IMR-90 (cell line): Measurements from ENCODE around the gene ZBTB1. TPM values are rescaled to one million over a fixed set of nuclear protein-coding genes. Genes with fewer than 3 reads are reported as not detected.

ENCODE experiments used
- ATAC-seq: fragments of 200-7000 bp; cut with Tn5 transposase; 2 replicates; pipeline ENCODE4 v1.9.1; 2020; ENCODE audit warnings: low read depth, mild to moderate bottlenecking, moderate library complexity
- BruUV-seq: library from RNA; stranded (reverse); fragments of 400-500 nt; replicated peaks from 2 replicates; lab custom pipeline; 2021; lab: Mats Ljungman, UMichigan
- CTCF ChIA-PET: fragments of 300-600 bp; formaldehyde crosslinking; extraction: SDS; loops from one replicate; lab custom pipeline; 2021; ENCODE audit warnings: antibody characterized with exemption; lab: Yijun Ruan, JAX
- POLR2A ChIA-PET: fragments of 300-600 bp; sonication (Branson Sonifier 250); formaldehyde crosslinking; loops from one replicate; lab custom pipeline; 2022; ENCODE audit warnings: antibody characterized with exemption; ENCODE audit not compliant: unreplicated experiment; lab: Charles Lee
- DNase-seq: peaks from one replicate; pipeline ENCODE4 v3.0.0; 2013
- H2AFZ ChIP-seq: replicated peaks from 2 replicates; pipeline ENCODE3; 2013; ENCODE audit warnings: low read length, mild to moderate bottlenecking; ENCODE audit not compliant: poor library complexity
- H2AK5ac ChIP-seq: 2 replicates; pipeline ENCODE4 v1.6.1; 2013; ENCODE audit warnings: low read depth, low read length, inconsistent platforms
- H2AK9ac ChIP-seq: replicated peaks from 2 replicates; pipeline ENCODE3; 2013; ENCODE audit warnings: mild to moderate bottlenecking, low read depth, low read length, moderate library complexity; ENCODE audit not compliant: poor library complexity
- H2BK120ac ChIP-seq: 2 replicates; pipeline ENCODE4 v1.6.1; 2013; ENCODE audit warnings: low read depth, low read length, inconsistent platforms
- H2BK15ac ChIP-seq: 3 replicates; pipeline ENCODE4 v1.6.1; 2013; ENCODE audit warnings: low read depth, low read length, inconsistent platforms
- H2BK20ac ChIP-seq: 2 replicates; pipeline ENCODE4 v1.6.1; 2013; ENCODE audit warnings: low read depth, mild to moderate bottlenecking, inconsistent platforms, low read length, moderate library complexity
- H2BK5ac ChIP-seq: 2 replicates; pipeline ENCODE4 v1.6.1; 2013; ENCODE audit warnings: mild to moderate bottlenecking, low read depth, low read length, inconsistent platforms; ENCODE audit not compliant: poor library complexity, severe bottlenecking
- H3K14ac ChIP-seq: replicated peaks from 2 replicates; pipeline ENCODE4 v1.6.1; 2013; ENCODE audit warnings: low read depth, low read length, inconsistent platforms
- H3K18ac ChIP-seq: 2 replicates; pipeline ENCODE4 v1.6.1; 2013; ENCODE audit warnings: low read depth, low read length, control low read depth
- H3K23ac ChIP-seq: 2 replicates; pipeline ENCODE4 v1.6.1; 2013; ENCODE audit warnings: low read depth, low read length, inconsistent platforms
- H3K27ac ChIP-seq: 2 replicates; pipeline ENCODE4 v1.5.1; 2013; ENCODE audit warnings: mild to moderate bottlenecking, control low read depth, low read length; ENCODE audit not compliant: insufficient read depth
- H3K27me3 ChIP-seq: 2 replicates; pipeline ENCODE4 v1.6.1; 2013; ENCODE audit warnings: low read length; ENCODE audit not compliant: control insufficient read depth, insufficient read depth
- H3K36me3 ChIP-seq: 2 replicates; pipeline ENCODE4 v1.6.1; 2013; ENCODE audit warnings: low read length, mixed read lengths; ENCODE audit not compliant: control insufficient read depth, insufficient read depth
- H3K4ac ChIP-seq: 2 replicates; pipeline ENCODE4 v1.6.1; 2013; ENCODE audit warnings: low read depth, low read length, inconsistent platforms
- H3K4me1 ChIP-seq: 2 replicates; pipeline ENCODE4 v1.6.1; 2013; ENCODE audit warnings: low read length, mixed read lengths; ENCODE audit not compliant: control insufficient read depth, insufficient read depth
- H3K4me2 ChIP-seq: 2 replicates; pipeline ENCODE4 v1.6.1; 2013; ENCODE audit warnings: low read depth, mild to moderate bottlenecking, control low read depth, low read length, moderate library complexity
- H3K4me3 ChIP-seq: 2 replicates; pipeline ENCODE4 v1.5.1; 2013; ENCODE audit warnings: low read depth, mild to moderate bottlenecking, control low read depth, low read length, moderate library complexity; ENCODE audit not compliant: insufficient read depth
- H3K56ac ChIP-seq: 2 replicates; pipeline ENCODE4 v1.6.1; 2013; ENCODE audit warnings: low read length, inconsistent platforms; ENCODE audit not compliant: insufficient read depth; ENCODE audit errors: extremely low read depth
- H3K79me1 ChIP-seq, 2 experiments: 2 replicates each; pipeline ENCODE4 v1.6.1; 2013; ENCODE audit warnings: low read length in 2 of 2, inconsistent platforms in 1 of 2, low read depth in 1 of 2
- H3K9ac ChIP-seq: 2 replicates; pipeline ENCODE4 v1.6.1; 2013; ENCODE audit warnings: low read depth, low read length, control low read depth
- H3K9me1 ChIP-seq: 2 replicates; pipeline ENCODE4 v1.6.1; 2013; ENCODE audit warnings: low read length, inconsistent platforms; ENCODE audit not compliant: insufficient read depth
- H3K9me3 ChIP-seq: 2 replicates; pipeline ENCODE4 v1.6.1; 2013; ENCODE audit warnings: low read length; ENCODE audit not compliant: control insufficient read depth, insufficient read depth
- H4K20me1 ChIP-seq: 2 replicates; pipeline ENCODE4 v1.6.1; 2013; ENCODE audit warnings: low read length, inconsistent platforms; ENCODE audit not compliant: insufficient read depth
- H4K5ac ChIP-seq: 2 replicates; pipeline ENCODE4 v1.6.1; 2013; ENCODE audit warnings: mild to moderate bottlenecking, low read depth, low read length, control low read depth
- H4K8ac ChIP-seq, 2 experiments: 2 replicates each; pipeline ENCODE4 v1.6.1; 2013; ENCODE audit warnings: low read depth in 2 of 2, low read length in 2 of 2, control low read depth in 1 of 2, inconsistent platforms in 1 of 2
- H4K91ac ChIP-seq: 2 replicates; pipeline ENCODE4 v1.6.1; 2013; ENCODE audit warnings: low read depth, low read length, inconsistent platforms; ENCODE audit not compliant: insufficient read depth
- BHLHE40 ChIP-seq: fragments of 150-350 bp; IDR thresholded peaks from 2 replicates; pipeline ENCODE4 v1.6.1; 2016; ENCODE audit warnings: mild to moderate bottlenecking, low read depth, low read length
- CEBPB ChIP-seq: IDR thresholded peaks from 2 replicates; pipeline ENCODE4 v1.6.1; 2012; ENCODE audit warnings: low read depth, low read length, improper control_type of control experiment
- CHD1 ChIP-seq: IDR thresholded peaks from 2 replicates; pipeline ENCODE4 v1.6.1; 2012; ENCODE audit warnings: low read depth, low read length, improper control_type of control experiment
- CTCF ChIP-seq: conservative IDR thresholded peaks from 2 replicates; pipeline ENCODE4 v1.5.1; 2012; ENCODE audit warnings: mild to moderate bottlenecking, low read depth, low read length, improper control_type of control experiment
- ELK1 ChIP-seq: fragments of 150-350 bp; IDR thresholded peaks from 2 replicates; pipeline ENCODE4 v1.6.1; 2016; ENCODE audit warnings: low read depth, mild to moderate bottlenecking, low read length, moderate library complexity, borderline replicate concordance
- FOS ChIP-seq: fragments of 150-350 bp; IDR thresholded peaks from 2 replicates; pipeline ENCODE4 v1.6.1; 2016; ENCODE audit warnings: low read depth, low read length
- MAFK ChIP-seq: IDR thresholded peaks from 2 replicates; pipeline ENCODE4 v1.6.1; 2012; ENCODE audit warnings: low read depth, low read length, improper control_type of control experiment
- MAZ ChIP-seq: IDR thresholded peaks from 2 replicates; pipeline ENCODE4 v1.6.1; 2012; ENCODE audit warnings: low read depth, mild to moderate bottlenecking, low read length, improper control_type of control experiment, moderate library complexity, borderline replicate concordance
- MXI1 ChIP-seq: IDR thresholded peaks from 2 replicates; pipeline ENCODE4 v1.6.1; 2012; ENCODE audit warnings: low read depth, mild to moderate bottlenecking, low read length, moderate library complexity, borderline replicate concordance
- POLR2A ChIP-seq: IDR thresholded peaks from 2 replicates; pipeline ENCODE4 v1.6.1; 2012; ENCODE audit warnings: mild to moderate bottlenecking, low read depth, low read length
- RAD21 ChIP-seq: IDR thresholded peaks from 2 replicates; pipeline ENCODE4 v1.6.1; 2012; ENCODE audit warnings: low read length, improper control_type of control experiment
- RCOR1 ChIP-seq: IDR thresholded peaks from 2 replicates; pipeline ENCODE4 v1.6.1; 2012; ENCODE audit warnings: mild to moderate bottlenecking, low read length, improper control_type of control experiment; ENCODE audit not compliant: insufficient replicate concordance
- RFX5 ChIP-seq: IDR thresholded peaks from 2 replicates; pipeline ENCODE4 v1.8.0; 2012; ENCODE audit warnings: low read depth, mild to moderate bottlenecking, low read length, moderate library complexity
- SMC3 ChIP-seq: fragments of 150-350 bp; IDR thresholded peaks from 2 replicates; pipeline ENCODE4 v1.6.1; 2016; ENCODE audit warnings: low read depth, mild to moderate bottlenecking, antibody characterized with exemption, low read length, moderate library complexity
- WGBS, 2 experiments: methylation state at CpG; one replicate each; pipeline versions ENCODE4 v1.1.5 to v1.1.7; 2013; ENCODE audit warnings: missing lambda C conversion rate in 2 of 2; ENCODE audit not compliant: insufficient read length in 1 of 2; ENCODE audit errors: extremely low coverage in 2 of 2; 5-methylcytosine and 5-hydroxymethylcytosine counted together
- dilution Hi-C: fragments of 300-500 bp; cut with HindIII; formaldehyde crosslinking; loops from one replicate; pipeline ENCODE4 v1.14.3; 2018; ENCODE audit warnings: low sequenced_read_pairs; ENCODE audit not compliant: unreplicated experiment
- in situ Hi-C: fragments of 300-500 bp; cut with MboI; formaldehyde crosslinking; loops from 3 replicates; pipeline ENCODE4 v1.14.3; 2019; ENCODE audit warnings: low sequenced_read_pairs, inconsistent platforms, mixed read lengths
- intact Hi-C: fragments of 100-400 bp; cut with micrococcal nuclease; formaldehyde crosslinking; loops from 2 replicates; pipeline ENCODE4 v1.10.0; 2022
- polyA plus RNA-seq, 3 experiments: library from polyadenylated mRNA; depleted of rRNA; stranded (reverse); fragments of >200 nt; gene quantifications; 2 replicates each; pipeline ENCODE4 v1.2.3, GENCODE V29; 2012; ENCODE audit warnings: low replicate concordance in 1 of 3
- total RNA-seq: library from RNA; depleted of rRNA; stranded (reverse); fragments of >200 nt; gene quantifications from 2 replicates; pipeline ENCODE4 v1.2.3, GENCODE V29; 2012

The ZBTB1 gene
- total and polyA plus RNA-seq, 2 of the 4 experiments (the other 2 are of a cell fraction): 19.0 to 37.3 TPM

DNA sequence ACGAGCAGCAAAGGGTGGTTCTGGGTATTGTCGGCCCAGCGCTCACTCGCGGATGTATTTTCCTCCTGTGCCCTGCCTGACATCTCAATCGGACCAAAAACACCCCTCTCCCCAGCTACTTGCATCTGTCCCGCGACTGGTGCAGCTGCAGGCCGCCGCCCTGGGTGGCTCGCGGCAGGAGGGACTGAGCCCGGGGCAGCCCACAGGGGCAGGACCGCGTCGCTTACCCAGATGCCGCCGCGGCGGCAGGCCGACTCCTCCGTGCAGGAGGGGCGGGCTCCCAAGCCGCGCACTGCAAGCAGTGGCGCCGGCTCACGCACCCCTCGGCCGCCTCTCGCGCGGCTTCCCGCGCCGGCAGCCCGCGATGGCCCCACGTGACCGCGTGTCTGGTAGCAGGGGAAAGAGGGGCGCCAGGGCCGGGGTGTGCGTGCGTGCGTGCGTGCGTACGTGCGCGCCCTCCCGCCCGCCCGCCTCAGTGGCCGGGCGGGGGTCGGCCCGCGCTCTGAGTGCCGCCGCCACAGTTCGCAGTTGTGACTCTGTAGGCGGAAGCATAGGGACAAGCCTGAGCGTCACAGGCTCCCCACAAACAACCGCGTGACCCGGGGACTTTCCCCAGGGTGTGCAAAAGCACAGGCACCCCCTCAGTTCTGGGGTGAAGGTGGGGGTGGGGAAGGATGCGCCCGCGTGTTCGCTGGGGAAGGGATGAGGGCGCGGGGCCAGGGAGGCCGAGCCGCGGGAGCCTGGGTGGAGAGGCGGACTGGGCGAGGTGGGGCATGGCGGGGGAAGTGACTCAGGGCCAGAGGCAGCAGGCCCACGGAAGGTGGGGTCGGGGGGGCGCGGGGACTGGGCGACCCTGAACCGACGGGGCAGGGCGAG, 898 bp upstream of the ZBTB1 start, which contains the start of gene ZBTB25:
ZBTB25 (minus strand) TSS at position 405 of the 876 bp plus-strand sequence. CDS start 13,305 bp downstream, outside the sequence.
- peak within 1 kb of the TSS; percentile 74; the same call in 2 of the 3 replicates for H2BK15ac ChIP-seq
- H3K9me3 ChIP-seq: no peaks in the 10 kb centered on the region
- H2BK5ac ChIP-seq: peak within 1 kb of the TSS; percentile 100
- H3K4me3 ChIP-seq: peak within 1 kb of the TSS; percentile 87
- H2BK20ac ChIP-seq: peak within 1 kb of the TSS; percentile 42; the same call in 1 of the 2 replicates
- peak within 1 kb of the TSS; percentile 100 for H3K27ac ChIP-seq
- H4K8ac ChIP-seq: peak within 1 kb of the TSS; percentile 96 to 99
- H3K27me3 ChIP-seq: no peaks in the 10 kb centered on the region
- peak within 1 kb of the TSS; percentile 97 for H3K18ac ChIP-seq
- H3K36me3 ChIP-seq: no peaks in the 10 kb centered on the region
- intact Hi-C loops: loop anchor here (2.0 kb wide), 2 partner anchors 133 to 259 kb away; no protein-coding TSS in a partner anchor
- peaks cover 34% of the 10 kb centered on the region for H4K20me1 ChIP-seq
- peak within 1 kb of the TSS; percentile 100 for H3K4ac ChIP-seq
- BruUV-seq: no TSS peak
- peak within 1 kb of the TSS; percentile 97 for H2AFZ ChIP-seq
- H2AK9ac ChIP-seq: peak within 1 kb of the TSS; percentile 99
- H2BK120ac ChIP-seq: peak within 1 kb of the TSS; percentile 88
- H3K79me1 ChIP-seq: peaks cover 18 to 60% of the 10 kb centered on the region in 2 experiments
- ChIA-PET CTCF (interaction anchor here (1.0 to 1.4 kb wide), 2 partner anchors 12 to 40 kb away, joined by 3 read pairs; no protein-coding TSS in a partner anchor), POLR2A (interaction anchor here (0.6 to 0.7 kb wide), 3 partner anchors 165 to 179 kb away, joined by 3 to 6 read pairs (median 4); no protein-coding TSS in a partner anchor)
- dilution Hi-C loops: no loop called here
- WGBS, 2 experiments: 1% methylated on average over 29 of the region's 87 CpGs; no CpG with 5 or more reads in 1 of the 2 experiments
- H3K9ac ChIP-seq: peak within 1 kb of the TSS; percentile 99
- H3K56ac ChIP-seq: peak within 1 kb of the TSS; percentile 97
- H2AK5ac ChIP-seq: peak within 1 kb of the TSS; percentile 99
- peak within 1 kb of the TSS; percentile 96 for H3K4me2 ChIP-seq
- ATAC-seq (peak; percentile 75), DNase-seq (peak; percentile 93)
- peaks cover 14% of the 10 kb centered on the region for H3K9me1 ChIP-seq
- H4K91ac ChIP-seq: peak within 1 kb of the TSS; percentile 96
- in situ Hi-C loops: no loop called here
- H3K4me1 ChIP-seq: peaks cover 14% of the 10 kb centered on the region
- H3K14ac ChIP-seq: peak within 1 kb of the TSS; percentile 99
- H3K23ac ChIP-seq: peak within 1 kb of the TSS; percentile 99
- H4K5ac ChIP-seq: peak within 1 kb of the TSS; percentile 99
- no peak for TF ChIP-seq SMC3
- TF ChIP-seq MXI1: 0 out of 2 replicates have a peak, but pooled peaks have one; percentile 13
- TF ChIP-seq MAZ: peak; percentile 76
- TF ChIP-seq MAFK: no peak
- peak; percentile 72 for TF ChIP-seq POLR2A
- no peak for TF ChIP-seq RAD21
- TF ChIP-seq FOS: no peak
- TF ChIP-seq CHD1: peak; percentile 15; the same call in 1 of the 2 replicates
- TF ChIP-seq RFX5: no peak
- no peak for TF ChIP-seq ELK1
- no peak for TF ChIP-seq CEBPB
- TF ChIP-seq RCOR1: no peak
- no peak for TF ChIP-seq CTCF
- peak; percentile 66 for TF ChIP-seq BHLHE40
